ENCODE measurements around the gene NEUROD2. TPM values are rescaled to one million over a fixed set of nuclear protein-coding genes. Genes with fewer than 3 reads are reported as not detected.
A peak's percentile ranks its signal among the peaks of the same experiment; 100 is the strongest.

NEUROD2 gene
- total and polyA plus RNA-seq, 2 of the 13 experiments (the other 11 are each of a cell fraction or from before 2014, with no cell fraction given), result not detected

DNA sequence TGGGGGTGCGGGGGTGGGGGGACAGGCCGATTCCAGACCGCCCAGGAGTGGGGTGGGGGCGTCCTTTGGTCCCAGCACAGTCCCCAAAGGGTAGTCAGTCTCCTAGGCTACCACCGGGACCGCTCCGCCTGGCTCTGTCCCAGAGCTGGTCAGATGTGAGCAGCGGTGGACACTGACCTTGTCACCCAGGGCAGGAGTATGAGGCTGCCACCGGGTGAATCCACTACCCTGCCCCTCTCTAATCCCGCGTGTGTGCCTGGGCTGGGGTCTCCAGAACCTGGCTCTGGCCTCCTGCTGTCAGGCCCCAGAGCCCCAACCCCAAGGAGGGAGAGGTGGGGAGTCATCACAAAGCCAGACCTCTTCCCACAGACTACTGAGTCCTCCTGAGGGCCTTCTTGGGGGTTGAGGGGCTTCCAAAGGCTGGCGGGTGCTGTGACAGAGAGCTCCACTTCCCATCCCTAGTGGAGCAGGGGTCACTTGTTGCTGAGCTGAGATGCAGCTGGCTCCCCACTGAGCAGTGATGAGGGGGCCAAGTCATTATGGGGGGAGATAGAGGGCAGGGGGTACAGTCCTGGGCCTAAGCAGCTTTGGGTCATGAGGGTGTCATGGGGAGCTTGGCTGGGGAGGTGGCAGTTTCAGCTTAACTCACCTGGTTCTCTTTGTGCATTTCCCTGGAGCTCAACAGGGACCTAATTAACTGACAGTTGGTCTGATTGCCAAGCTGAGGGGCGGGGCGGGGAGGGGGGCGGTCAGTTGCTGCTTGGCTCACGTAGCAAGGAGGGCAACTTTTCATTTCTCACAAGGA, 20.2 kb upstream of the NEUROD2 start:
- Histone ChIP-seq H3K27ac (ENCODE audit: extremely low read length, insufficient read depth, low read length) (no peak overlapping the region), H3K36me3 (replicated peaks in 1 of 2; ENCODE audit: control insufficient read depth in 1 of 2, insufficient read depth in 2 of 2, low read length in 2 of 2) (no peaks in the 10 kb centered on the region), H3K79me2 (ENCODE audit: insufficient read depth, low read length) (no peaks in the 10 kb centered on the region), H3K9me3 (ENCODE audit: low read length) (no peaks in the 10 kb centered on the region), H4K20me1 (ENCODE audit: insufficient read depth, low read length) (no peaks in the 10 kb centered on the region), H3K9ac (ENCODE audit: insufficient read depth, low read depth, low read length) (no peak overlapping the region), H3K4me2 (ENCODE audit: low read depth, low read length) (peak overlapping the region; percentile 54; the same call in 1 of the 2 replicates), H3K27me3 (ENCODE audit: control insufficient read depth in 1 of 2, insufficient read depth in 2 of 2, low read length in 2 of 2) (peaks cover 20 to 79% of the 10 kb centered on the region in 2 experiments; a peak in 4 of 5 replicates), H2AFZ (ENCODE audit: low read length) (no peak overlapping the region), H3K4me1 (ENCODE audit: insufficient read depth, low read length) (peaks cover 79% of the 10 kb centered on the region), H3K4me3 (replicated peaks in 1 of 3; ENCODE audit: insufficient read depth in 1 of 3, low read depth in 2 of 3, low read length in 3 of 3) (peak overlapping the region in 1 of 3 experiments; percentile 63; a peak in 1 of 6 replicates)
- 0% methylated on average over 1 of the region's 16 CpGs for WGBS (ENCODE audit: low lambda C conversion rate)
- ChIA-PET POLR2A (interaction anchor here (1.1 to 3.3 kb wide), 4 partner anchors 9 to 112 kb away, joined by 4 to 11 read pairs (median 8); partner anchors contain the start of genes MIEN1 and STARD3), CTCF (ENCODE audit: low intra/inter-chr PET ratio, low total read pairs) (no interaction called here)
- in situ Hi-C loops (cut with HindIII; ENCODE audit: extremely low pct_ligation_motif_present, low pct_unique_long_range_greater_than_20kb), result no loop called here
- DNase-seq (ENCODE audit: low spot score) (no peak), ATAC-seq (peak; percentile 66), FAIRE-seq (no peak)
- TF ChIP-seq TBL1XR1 (IDR thresholded peaks at IDR 0.05; ENCODE audit: borderline replicate concordance, low read length, partially characterized antibody), result no peak
- no peak for TF ChIP-seq FOSL1 (CRISPR knock-in tag; IDR thresholded peaks at IDR 0.05; ENCODE audit: borderline replicate concordance)
- no peak for TF ChIP-seq ZNF652 (CRISPR knock-in tag; IDR thresholded peaks at IDR 0.05; ENCODE audit: borderline replicate concordance, low read depth)
- TF ChIP-seq ZNF740 (CRISPR knock-in tag; IDR thresholded peaks at IDR 0.05), result no peak
- no peak for TF ChIP-seq ZNF160 (CRISPR knock-in tag; IDR thresholded peaks at IDR 0.05)
- TF ChIP-seq ZNF34 (CRISPR knock-in tag; IDR thresholded peaks at IDR 0.05; ENCODE audit: borderline replicate concordance), result no peak
- TF ChIP-seq, protein P1, sequence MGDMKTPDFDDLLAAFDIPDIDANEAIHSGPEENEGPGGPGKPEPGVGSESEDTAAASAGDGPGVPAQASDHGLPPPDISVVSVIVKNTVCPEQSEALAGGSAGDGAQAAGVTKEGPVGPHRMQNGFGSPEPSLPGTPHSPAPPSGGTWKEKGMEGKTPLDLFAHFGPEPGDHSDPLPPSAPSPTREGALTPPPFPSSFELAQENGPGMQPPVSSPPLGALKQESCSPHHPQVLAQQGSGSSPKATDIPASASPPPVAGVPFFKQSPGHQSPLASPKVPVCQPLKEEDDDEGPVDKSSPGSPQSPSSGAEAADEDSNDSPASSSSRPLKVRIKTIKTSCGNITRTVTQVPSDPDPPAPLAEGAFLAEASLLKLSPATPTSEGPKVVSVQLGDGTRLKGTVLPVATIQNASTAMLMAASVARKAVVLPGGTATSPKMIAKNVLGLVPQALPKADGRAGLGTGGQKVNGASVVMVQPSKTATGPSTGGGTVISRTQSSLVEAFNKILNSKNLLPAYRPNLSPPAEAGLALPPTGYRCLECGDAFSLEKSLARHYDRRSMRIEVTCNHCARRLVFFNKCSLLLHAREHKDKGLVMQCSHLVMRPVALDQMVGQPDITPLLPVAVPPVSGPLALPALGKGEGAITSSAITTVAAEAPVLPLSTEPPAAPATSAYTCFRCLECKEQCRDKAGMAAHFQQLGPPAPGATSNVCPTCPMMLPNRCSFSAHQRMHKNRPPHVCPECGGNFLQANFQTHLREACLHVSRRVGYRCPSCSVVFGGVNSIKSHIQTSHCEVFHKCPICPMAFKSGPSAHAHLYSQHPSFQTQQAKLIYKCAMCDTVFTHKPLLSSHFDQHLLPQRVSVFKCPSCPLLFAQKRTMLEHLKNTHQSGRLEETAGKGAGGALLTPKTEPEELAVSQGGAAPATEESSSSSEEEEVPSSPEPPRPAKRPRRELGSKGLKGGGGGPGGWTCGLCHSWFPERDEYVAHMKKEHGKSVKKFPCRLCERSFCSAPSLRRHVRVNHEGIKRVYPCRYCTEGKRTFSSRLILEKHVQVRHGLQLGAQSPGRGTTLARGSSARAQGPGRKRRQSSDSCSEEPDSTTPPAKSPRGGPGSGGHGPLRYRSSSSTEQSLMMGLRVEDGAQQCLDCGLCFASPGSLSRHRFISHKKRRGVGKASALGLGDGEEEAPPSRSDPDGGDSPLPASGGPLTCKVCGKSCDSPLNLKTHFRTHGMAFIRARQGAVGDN (CRISPR knock-in tag; IDR thresholded peaks at IDR 0.05), result 0 out of 2 replicates have a peak, but pooled peaks have one; percentile 2
- no peak; the same call in 1 of the 2 replicates for TF ChIP-seq EZH2 (conservative IDR thresholded peaks at IDR 0.05; ENCODE audit: low read depth, low read length)
- TF ChIP-seq EHMT2 (IDR thresholded peaks at IDR 0.05; ENCODE audit: borderline replicate concordance, low read depth, low read length), result no peak
- no peak for TF ChIP-seq HDAC6 (IDR thresholded peaks at IDR 0.05; ENCODE audit: low read depth, low read length)
- TF ChIP-seq RFX5 (IDR thresholded peaks at IDR 0.05; ENCODE audit: low read depth, low read length), result 0 out of 2 replicates have a peak, but pooled peaks have one; percentile 20
- no TSS peak for BruUV-seq (replicated peaks)
- intact Hi-C loops (cut with micrococcal nuclease; ENCODE audit: unreplicated experiment), result no loop called here

Data from HepG2 (cell line).